Subcutaneous adipose tissue (tissue), 4 donors: Measurements from ENCODE around the gene OR52E5. TPM values are rescaled to one million over a fixed set of nuclear protein-coding genes. Genes with fewer than 3 reads are reported as not detected.

Experiments used
- CTCF ChIP-seq: fragments of 450-650 bp; IDR thresholded peaks from one replicate; pipeline ENCODE4 v1.5.1; 2016; ENCODE audit warnings: low read depth, mild to moderate bottlenecking, control low read depth, antibody characterized with exemption, moderate library complexity
- total RNA-seq, 4 donors: library from RNA; depleted of rRNA; stranded (reverse); fragments of >200 nt; gene quantifications; one replicate each; pipeline ENCODE4 v1.1.0, GENCODE V29; 2016

Gene OR52E5
- total RNA-seq, result not detected

- TF ChIP-seq CTCF, result no peak
Observed at GRCh38 chr11:5892908-5893307, at the start of gene OR52E5. OR52E5 (plus strand) TSS chr11:5893208; CDS start chr11:5900777, 7,569 bp downstream.

GRCh38 chr11:5846701-5847100 is 46.3 kb upstream of the OR52E5 start:
- no peak for TF ChIP-seq CTCF

GRCh38 chr11:5847711-5848110 is 45.3 kb upstream of the OR52E5 start:
- TF ChIP-seq CTCF, result no peak

- no peak for TF ChIP-seq CTCF
Observed at GRCh38 chr11:5851002-5851401, 42.0 kb upstream of the OR52E5 start.

GRCh38 chr11:5857590-5857989 is 35.4 kb upstream of the OR52E5 start, which contains the start of gene OR52E8:
OR52E8 (minus strand) TSS chr11:5857690; CDS start chr11:5857690, 0 bp downstream.
- no peak for TF ChIP-seq CTCF

- TF ChIP-seq CTCF, result no peak
Observed at GRCh38 chr11:5865826-5866225, 27.2 kb upstream of the OR52E5 start.

GRCh38 chr11:5878564-5878963 is 14.4 kb upstream of the OR52E5 start:
- no peak for TF ChIP-seq CTCF
